Activated CD8-positive, alpha-beta memory T cell treated with anti-CD3 and anti-CD28 coated beads for 36 hours (primary cell): ENCODE results near the gene PGAM5. TPM values are rescaled to one million over a fixed set of nuclear protein-coding genes. Genes with fewer than 3 reads are reported as not detected.
"Not testable (repeated sequence)": the region's sequence is repeated elsewhere in the genome, so short reads cannot be mapped to it uniquely, and the experiment has no call there.

Source experiments
- CTCF ChIA-PET: fragments of 350-600 bp; sonication (Branson Sonifier 250); formaldehyde crosslinking; loops from one replicate; lab custom pipeline; 2021; ENCODE audit warnings: antibody characterized with exemption; lab: Charles Lee
- POLR2A ChIA-PET: fragments of 350-600 bp; sonication (Branson Sonifier 250); formaldehyde crosslinking; loops from one replicate; lab custom pipeline; 2021; ENCODE audit warnings: antibody characterized with exemption; lab: Charles Lee
- total RNA-seq, 2 experiments: library from RNA; stranded (reverse); gene quantifications; one replicate each; pipeline ENCODE4 v1.2.3, GENCODE V29; 2021

PGAM5 gene
- total RNA-seq, 2 experiments from 2014 or later = 104 to 105 TPM

- POLR2A ChIA-PET = interaction anchor here (0.6 kb wide), 2 partner anchors 43 to 73 kb away, joined by 4 read pairs; no protein-coding TSS in a partner anchor
- CTCF ChIA-PET = no interaction called here
Measured at GRCh38 chr12:132686825-132687210, 23.8 kb upstream of the PGAM5 start.

- ChIA-PET POLR2A (interaction anchor here (0.6 kb wide), 1 partner anchor 72 kb away, joined by 4 read pairs; no protein-coding TSS in a partner anchor), CTCF (no interaction called here)
Measured at GRCh38 chr12:132687211-132688164, 23.2 kb upstream of the PGAM5 start, which contains the start of the genes POLE and PXMP2. Gene POLE (minus strand): TSS chr12:132687342. CDS start chr12:132687315, 27 bp downstream. Gene PXMP2 (plus strand): TSS chr12:132687587. CDS start chr12:132687671, 84 bp downstream.

- CTCF ChIA-PET = interaction anchor here (0.6 kb wide), 1 partner anchor 11 kb away, joined by 3 read pairs; no protein-coding TSS in a partner anchor
- POLR2A ChIA-PET = no interaction called here
Measured at GRCh38 chr12:132689227-132689626, 21.4 kb upstream of the PGAM5 start.

GRCh38 chr12:132690112-132690511, 20.5 kb upstream of the PGAM5 start:
- POLR2A ChIA-PET = no interaction called here
- CTCF ChIA-PET = interaction anchor here (0.6 kb wide), 1 partner anchor 10 kb away, joined by 3 read pairs; no protein-coding TSS in a partner anchor

- POLR2A ChIA-PET, CTCF ChIA-PET: not testable (repeated sequence)
Measured at GRCh38 chr12:132692030-132692429, 18.6 kb upstream of the PGAM5 start.

- CTCF ChIA-PET = interaction anchor here (0.7 kb wide), 1 partner anchor 473 kb away, joined by 3 read pairs; no protein-coding TSS in a partner anchor
- POLR2A ChIA-PET = not testable (repeated sequence)
Measured at GRCh38 chr12:132694888-132695287, 15.8 kb upstream of the PGAM5 start.

- CTCF ChIA-PET = no interaction called here
- POLR2A ChIA-PET = interaction anchor here (0.8 kb wide), 1 partner anchor 22 kb away, joined by 3 read pairs; no protein-coding TSS in a partner anchor
Measured at GRCh38 chr12:132695431-132695830, 15.2 kb upstream of the PGAM5 start.

- CTCF ChIA-PET = no interaction called here
- POLR2A ChIA-PET = no interaction called here
Measured at GRCh38 chr12:132698341-132698740, 12.3 kb upstream of the PGAM5 start.

- POLR2A ChIA-PET = no interaction called here
Measured at GRCh38 chr12:132700212-132700822, 10.3 kb upstream of the PGAM5 start.

GRCh38 chr12:132702640-132703039, 8.0 kb upstream of the PGAM5 start:
- POLR2A ChIA-PET = interaction anchor here (0.6 kb wide), 1 partner anchor 210 kb away, joined by 3 read pairs; no protein-coding TSS in a partner anchor
- CTCF ChIA-PET = no interaction called here

More at GRCh38 chr12:132700212-132700822, 10.3 kb upstream of the PGAM5 start:
- CTCF ChIA-PET = interaction anchor here (0.7 kb wide), 2 partner anchors 11 to 429 kb away, joined by 3 read pairs; no protein-coding TSS in a partner anchor

- CTCF ChIA-PET = no interaction called here
- POLR2A ChIA-PET = interaction anchor here (0.6 kb wide), 1 partner anchor 13 kb away, joined by 5 read pairs; no protein-coding TSS in a partner anchor
Measured at GRCh38 chr12:132703641-132704040, 7.0 kb upstream of the PGAM5 start.

GRCh38 chr12:132707241-132707640, 3.4 kb upstream of the PGAM5 start:
- ChIA-PET POLR2A (no interaction called here), CTCF (no interaction called here)

GRCh38 chr12:132708150-132708549, 2.5 kb upstream of the PGAM5 start:
- POLR2A ChIA-PET = interaction anchor here (0.6 kb wide), 1 partner anchor 19 kb away, joined by 7 read pairs; no protein-coding TSS in a partner anchor
- CTCF ChIA-PET = no interaction called here

GRCh38 chr12:132710043-132710404, 618 bp upstream of the PGAM5 start:
- ChIA-PET POLR2A (interaction anchor here (0.5 kb wide), 1 partner anchor 12 kb away, joined by 3 read pairs; no protein-coding TSS in a partner anchor), CTCF (no interaction called here)

GRCh38 chr12:132711080-132711843, 620 bp downstream of the PGAM5 start:
- ChIA-PET CTCF (interaction anchor here (1.2 kb wide), 1 partner anchor 10 kb away, joined by 4 read pairs; no protein-coding TSS in a partner anchor), POLR2A (interaction anchor here (0.6 kb wide), 1 partner anchor 48 kb away, joined by 4 read pairs; no protein-coding TSS in a partner anchor)

GRCh38 chr12:132713123-132713522, 2.5 kb downstream of the PGAM5 start:
- POLR2A ChIA-PET = no interaction called here
- CTCF ChIA-PET = interaction anchor here (1.6 kb wide), 1 partner anchor 21 kb away, joined by 3 read pairs; no protein-coding TSS in a partner anchor

- POLR2A ChIA-PET = no interaction called here
- CTCF ChIA-PET = no interaction called here
Measured at GRCh38 chr12:132715874-132716273, 5.2 kb downstream of the PGAM5 start.

GRCh38 chr12:132716356-132716755, 5.7 kb downstream of the PGAM5 start:
- ChIA-PET CTCF (no interaction called here), POLR2A (no interaction called here)
